WTC11 (cell line): ENCODE measurements around the gene PDLIM7. TPM values are rescaled to one million over a fixed set of nuclear protein-coding genes. Genes with fewer than 3 reads are reported as not detected.

Experiments used
- ATAC-seq: fragments of 200-7000 bp; cut with Tn5 transposase; 2 replicates; pipeline ENCODE4 v1.10.0; 2021; ENCODE audit warnings: mild to moderate bottlenecking, moderate library complexity
- CTCF ChIA-PET: fragments of 300-600 bp; sonication (Branson Sonifier 250); formaldehyde crosslinking; loops from one replicate; lab custom pipeline; 2021; ENCODE audit warnings: antibody characterized with exemption; lab: Charles Lee
- POLR2A ChIA-PET: fragments of 350-600 bp; sonication (Branson Sonifier 250); formaldehyde crosslinking; loops from one replicate; lab custom pipeline; 2021; ENCODE audit warnings: antibody characterized with exemption; lab: Charles Lee
- DNase-seq: peaks from one replicate; pipeline ENCODE4 v3.0.0; 2021; ENCODE audit warnings: low spot score
- H3K27ac Mint-ChIP-seq: 2 replicates; pipeline ENCODE4 v1.8.0; 2021; ENCODE audit warnings: mixed read lengths
- H3K27me3 Mint-ChIP-seq: 2 replicates; pipeline ENCODE4 v1.8.0; 2021; ENCODE audit warnings: low read depth, mild to moderate bottlenecking, moderate library complexity, mixed read lengths
- H3K36me3 Mint-ChIP-seq: 2 replicates; pipeline ENCODE4 v1.8.0; 2021; ENCODE audit warnings: mixed read lengths
- H3K4me1 Mint-ChIP-seq: 2 replicates; pipeline ENCODE4 v1.8.0; 2022; ENCODE audit warnings: mixed read lengths
- H3K4me3 Mint-ChIP-seq: 2 replicates; pipeline ENCODE4 v1.8.0; 2021; ENCODE audit warnings: mild to moderate bottlenecking, moderate library complexity, mixed read lengths
- H3K9me3 Mint-ChIP-seq: 2 replicates; pipeline ENCODE4 v1.8.0; 2021; ENCODE audit warnings: mixed read lengths
- CDX4 ChIP-seq: fragments of 250-450 bp; sonication (Bioruptor Pico); IDR thresholded peaks from 2 replicates; pipeline ENCODE4 v1.9.0; 2021; ENCODE audit warnings: moderate library complexity, mild to moderate bottlenecking, inconsistent platforms, borderline replicate concordance
- CTCF ChIP-seq: fragments of 200-600 bp; IDR thresholded peaks from 2 replicates; pipeline ENCODE4 v1.8.0; 2022; ENCODE audit warnings: antibody characterized with exemption
- EMX1 ChIP-seq: fragments of 250-450 bp; sonication (Bioruptor Pico); IDR thresholded peaks from 2 replicates; pipeline ENCODE4 v1.8.0; 2021; ENCODE audit warnings: mild to moderate bottlenecking
- HMGA2 ChIP-seq: fragments of 250-450 bp; sonication (Bioruptor Pico); IDR thresholded peaks from 2 replicates; pipeline ENCODE4 v1.4.0; 2021; ENCODE audit warnings: mild to moderate bottlenecking, moderate library complexity
- IRF1 ChIP-seq: sonication (generic); formaldehyde crosslinking; IDR thresholded peaks from 2 replicates; pipeline ENCODE4 v1.8.0; 2023; ENCODE audit warnings: missing genetic modification reagents
- MAX ChIP-seq: sonication (generic); formaldehyde crosslinking; IDR thresholded peaks from 2 replicates; pipeline ENCODE4 v1.8.0; 2022; ENCODE audit warnings: mild to moderate bottlenecking, missing genetic modification reagents
- PREB ChIP-seq: sonication (generic); formaldehyde crosslinking; IDR thresholded peaks from 2 replicates; pipeline ENCODE4 v1.8.1; 2022; ENCODE audit warnings: mild to moderate bottlenecking, missing genetic modification reagents, moderate library complexity, borderline replicate concordance
- RORB ChIP-seq: fragments of 250-450 bp; sonication (Bioruptor Pico); IDR thresholded peaks from 2 replicates; pipeline ENCODE4 v1.9.0; 2021; ENCODE audit warnings: mild to moderate bottlenecking
- SP1 ChIP-seq: sonication (generic); formaldehyde crosslinking; conservative IDR thresholded peaks from 2 replicates; pipeline ENCODE4 v1.8.1; 2022; ENCODE audit warnings: missing genetic modification reagents
- ZBTB21 ChIP-seq: sonication (generic); formaldehyde crosslinking; IDR thresholded peaks from 2 replicates; pipeline ENCODE4 v1.8.1; 2023; ENCODE audit warnings: mild to moderate bottlenecking, missing genetic modification reagents, borderline replicate concordance
- ZNF138 ChIP-seq: sonication (generic); formaldehyde crosslinking; conservative IDR thresholded peaks from 2 replicates; pipeline ENCODE4 v1.8.1; 2022; ENCODE audit warnings: mild to moderate bottlenecking, moderate library complexity, missing genetic modification reagents
- total RNA-seq: library from RNA; stranded (reverse); gene quantifications from 3 replicates; pipeline ENCODE4 v1.2.3, GENCODE V29; 2021
- TF ChIP-seq, protein P1 (sequence below): sonication (generic); formaldehyde crosslinking; IDR thresholded peaks from 2 replicates; pipeline ENCODE4 v1.8.0; 2022; ENCODE audit warnings: missing genetic modification reagents
- TF ChIP-seq, protein P2 (sequence below): sonication (generic); formaldehyde crosslinking; conservative IDR thresholded peaks from 2 replicates; pipeline ENCODE4 v1.8.1; 2022; ENCODE audit warnings: mild to moderate bottlenecking, missing genetic modification reagents
- TF ChIP-seq, protein P3 (sequence below): fragments of 250-450 bp; sonication (Bioruptor Pico); IDR thresholded peaks from 2 replicates; pipeline ENCODE4 v1.9.0; 2021; ENCODE audit warnings: mild to moderate bottlenecking
- TF ChIP-seq, protein P4 (sequence below): sonication (generic); formaldehyde crosslinking; IDR thresholded peaks from 2 replicates; pipeline ENCODE4 v1.8.1; 2022; ENCODE audit warnings: low read depth, mild to moderate bottlenecking, moderate library complexity, missing genetic modification reagents, borderline replicate concordance
- TF ChIP-seq, protein P5 (sequence below): sonication (generic); formaldehyde crosslinking; IDR thresholded peaks from 2 replicates; pipeline ENCODE4 v1.8.1; 2023; ENCODE audit warnings: mild to moderate bottlenecking, moderate library complexity, missing genetic modification reagents
- TF ChIP-seq, protein P6 (sequence below): sonication (generic); formaldehyde crosslinking; IDR thresholded peaks from 2 replicates; pipeline ENCODE4 v1.8.1; 2023; ENCODE audit warnings: mild to moderate bottlenecking, missing genetic modification reagents, borderline replicate concordance

The PDLIM7 gene
- total RNA-seq, 1 experiment from 2014 or later: 142 TPM

DNA sequence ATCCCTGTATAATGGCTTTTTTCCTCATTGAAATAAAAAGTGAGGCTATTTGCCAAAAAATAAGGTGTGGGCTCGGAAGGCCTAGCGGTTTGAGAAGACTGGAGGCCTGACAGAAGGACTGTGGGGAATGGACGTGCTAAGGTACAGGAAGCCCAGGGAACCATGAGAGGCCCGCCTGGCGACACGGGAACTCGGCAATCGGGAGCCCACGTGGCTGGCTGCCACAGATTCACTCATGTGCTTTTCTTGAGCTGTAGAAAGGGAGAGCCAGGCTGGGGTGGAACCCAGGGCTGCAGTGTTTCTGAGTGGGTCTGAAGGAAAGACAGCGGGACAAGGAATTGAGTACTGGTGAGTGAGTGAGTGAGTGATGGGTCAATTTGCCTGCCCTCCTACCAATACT lies 31.2 kb upstream of the PDLIM7 start (continued):
- TF ChIP-seq CTCF: no peak
- TF ChIP-seq ZNF138 (CRISPR knock-in tag): no peak

DNA sequence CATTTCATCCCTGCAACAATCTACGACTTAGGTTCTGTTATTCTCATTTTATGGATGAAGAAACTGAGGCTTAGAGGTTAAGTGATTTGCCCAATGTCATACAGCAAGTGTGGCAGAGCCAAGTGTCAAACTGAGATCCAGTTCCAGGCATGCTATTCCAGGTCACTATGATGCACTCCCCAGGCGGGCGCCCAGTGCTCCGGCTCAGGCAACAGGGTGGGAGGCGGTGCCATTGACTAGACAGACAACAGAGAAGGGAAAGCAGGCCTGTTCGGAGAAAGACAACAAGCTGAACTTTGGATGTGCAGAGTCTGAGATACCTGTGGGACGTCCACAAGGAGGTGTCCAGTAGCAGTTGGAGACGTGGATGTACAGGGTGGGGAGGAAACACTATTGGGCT lies 30.2 kb upstream of the PDLIM7 start:
- H3K27ac Mint-ChIP-seq: no peak overlapping the region
- POLR2A ChIA-PET: interaction anchor here (1.2 kb wide), 1 partner anchor 30 kb away, joined by 3 read pairs; the partner anchor contains the start of gene PDLIM7

More for the DNA sequence above, 30.2 kb upstream of the PDLIM7 start:
- no peaks in the 10 kb centered on the region for H3K27me3 Mint-ChIP-seq
- H3K4me3 Mint-ChIP-seq: no peak overlapping the region
- TF ChIP-seq, protein P1, sequence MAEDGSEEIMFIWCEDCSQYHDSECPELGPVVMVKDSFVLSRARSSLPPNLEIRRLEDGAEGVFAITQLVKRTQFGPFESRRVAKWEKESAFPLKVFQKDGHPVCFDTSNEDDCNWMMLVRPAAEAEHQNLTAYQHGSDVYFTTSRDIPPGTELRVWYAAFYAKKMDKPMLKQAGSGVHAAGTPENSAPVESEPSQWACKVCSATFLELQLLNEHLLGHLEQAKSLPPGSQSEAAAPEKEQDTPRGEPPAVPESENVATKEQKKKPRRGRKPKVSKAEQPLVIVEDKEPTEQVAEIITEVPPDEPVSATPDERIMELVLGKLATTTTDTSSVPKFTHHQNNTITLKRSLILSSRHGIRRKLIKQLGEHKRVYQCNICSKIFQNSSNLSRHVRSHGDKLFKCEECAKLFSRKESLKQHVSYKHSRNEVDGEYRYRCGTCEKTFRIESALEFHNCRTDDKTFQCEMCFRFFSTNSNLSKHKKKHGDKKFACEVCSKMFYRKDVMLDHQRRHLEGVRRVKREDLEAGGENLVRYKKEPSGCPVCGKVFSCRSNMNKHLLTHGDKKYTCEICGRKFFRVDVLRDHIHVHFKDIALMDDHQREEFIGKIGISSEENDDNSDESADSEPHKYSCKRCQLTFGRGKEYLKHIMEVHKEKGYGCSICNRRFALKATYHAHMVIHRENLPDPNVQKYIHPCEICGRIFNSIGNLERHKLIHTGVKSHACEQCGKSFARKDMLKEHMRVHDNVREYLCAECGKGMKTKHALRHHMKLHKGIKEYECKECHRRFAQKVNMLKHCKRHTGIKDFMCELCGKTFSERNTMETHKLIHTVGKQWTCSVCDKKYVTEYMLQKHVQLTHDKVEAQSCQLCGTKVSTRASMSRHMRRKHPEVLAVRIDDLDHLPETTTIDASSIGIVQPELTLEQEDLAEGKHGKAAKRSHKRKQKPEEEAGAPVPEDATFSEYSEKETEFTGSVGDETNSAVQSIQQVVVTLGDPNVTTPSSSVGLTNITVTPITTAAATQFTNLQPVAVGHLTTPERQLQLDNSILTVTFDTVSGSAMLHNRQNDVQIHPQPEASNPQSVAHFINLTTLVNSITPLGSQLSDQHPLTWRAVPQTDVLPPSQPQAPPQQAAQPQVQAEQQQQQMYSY (CRISPR knock-in tag): no peak
- TF ChIP-seq EMX1 (no peak), PREB (CRISPR knock-in tag) (no peak), MAX (CRISPR knock-in tag) (no peak), SP1 (no peak), ZBTB21 (CRISPR knock-in tag) (no peak), IRF1 (CRISPR knock-in tag) (no peak), CDX4 (CRISPR knock-in tag) (no peak), RORB (CRISPR knock-in tag) (no peak), HMGA2 (CRISPR knock-in tag) (no peak)
- TF ChIP-seq, protein P2, sequence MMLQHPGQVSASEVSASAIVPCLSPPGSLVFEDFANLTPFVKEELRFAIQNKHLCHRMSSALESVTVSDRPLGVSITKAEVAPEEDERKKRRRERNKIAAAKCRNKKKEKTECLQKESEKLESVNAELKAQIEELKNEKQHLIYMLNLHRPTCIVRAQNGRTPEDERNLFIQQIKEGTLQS (CRISPR knock-in tag): no peak
- TF ChIP-seq, protein P3, sequence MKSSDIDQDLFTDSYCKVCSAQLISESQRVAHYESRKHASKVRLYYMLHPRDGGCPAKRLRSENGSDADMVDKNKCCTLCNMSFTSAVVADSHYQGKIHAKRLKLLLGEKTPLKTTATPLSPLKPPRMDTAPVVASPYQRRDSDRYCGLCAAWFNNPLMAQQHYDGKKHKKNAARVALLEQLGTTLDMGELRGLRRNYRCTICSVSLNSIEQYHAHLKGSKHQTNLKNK (CRISPR knock-in tag): no peak
- TF ChIP-seq, protein P4, sequence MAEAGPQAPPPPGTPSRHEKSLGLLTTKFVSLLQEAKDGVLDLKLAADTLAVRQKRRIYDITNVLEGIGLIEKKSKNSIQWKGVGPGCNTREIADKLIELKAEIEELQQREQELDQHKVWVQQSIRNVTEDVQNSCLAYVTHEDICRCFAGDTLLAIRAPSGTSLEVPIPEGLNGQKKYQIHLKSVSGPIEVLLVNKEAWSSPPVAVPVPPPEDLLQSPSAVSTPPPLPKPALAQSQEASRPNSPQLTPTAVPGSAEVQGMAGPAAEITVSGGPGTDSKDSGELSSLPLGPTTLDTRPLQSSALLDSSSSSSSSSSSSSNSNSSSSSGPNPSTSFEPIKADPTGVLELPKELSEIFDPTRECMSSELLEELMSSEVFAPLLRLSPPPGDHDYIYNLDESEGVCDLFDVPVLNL (CRISPR knock-in tag): no peak
- TF ChIP-seq, protein P5, sequence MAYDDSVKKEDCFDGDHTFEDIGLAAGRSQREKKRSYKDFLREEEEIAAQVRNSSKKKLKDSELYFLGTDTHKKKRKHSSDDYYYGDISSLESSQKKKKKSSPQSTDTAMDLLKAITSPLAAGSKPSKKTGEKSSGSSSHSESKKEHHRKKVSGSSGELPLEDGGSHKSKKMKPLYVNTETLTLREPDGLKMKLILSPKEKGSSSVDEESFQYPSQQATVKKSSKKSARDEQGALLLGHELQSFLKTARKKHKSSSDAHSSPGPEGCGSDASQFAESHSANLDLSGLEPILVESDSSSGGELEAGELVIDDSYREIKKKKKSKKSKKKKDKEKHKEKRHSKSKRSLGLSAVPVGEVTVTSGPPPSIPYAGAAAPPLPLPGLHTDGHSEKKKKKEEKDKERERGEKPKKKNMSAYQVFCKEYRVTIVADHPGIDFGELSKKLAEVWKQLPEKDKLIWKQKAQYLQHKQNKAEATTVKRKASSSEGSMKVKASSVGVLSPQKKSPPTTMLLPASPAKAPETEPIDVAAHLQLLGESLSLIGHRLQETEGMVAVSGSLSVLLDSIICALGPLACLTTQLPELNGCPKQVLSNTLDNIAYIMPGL (CRISPR knock-in tag): no peak
- TF ChIP-seq, protein P6, sequence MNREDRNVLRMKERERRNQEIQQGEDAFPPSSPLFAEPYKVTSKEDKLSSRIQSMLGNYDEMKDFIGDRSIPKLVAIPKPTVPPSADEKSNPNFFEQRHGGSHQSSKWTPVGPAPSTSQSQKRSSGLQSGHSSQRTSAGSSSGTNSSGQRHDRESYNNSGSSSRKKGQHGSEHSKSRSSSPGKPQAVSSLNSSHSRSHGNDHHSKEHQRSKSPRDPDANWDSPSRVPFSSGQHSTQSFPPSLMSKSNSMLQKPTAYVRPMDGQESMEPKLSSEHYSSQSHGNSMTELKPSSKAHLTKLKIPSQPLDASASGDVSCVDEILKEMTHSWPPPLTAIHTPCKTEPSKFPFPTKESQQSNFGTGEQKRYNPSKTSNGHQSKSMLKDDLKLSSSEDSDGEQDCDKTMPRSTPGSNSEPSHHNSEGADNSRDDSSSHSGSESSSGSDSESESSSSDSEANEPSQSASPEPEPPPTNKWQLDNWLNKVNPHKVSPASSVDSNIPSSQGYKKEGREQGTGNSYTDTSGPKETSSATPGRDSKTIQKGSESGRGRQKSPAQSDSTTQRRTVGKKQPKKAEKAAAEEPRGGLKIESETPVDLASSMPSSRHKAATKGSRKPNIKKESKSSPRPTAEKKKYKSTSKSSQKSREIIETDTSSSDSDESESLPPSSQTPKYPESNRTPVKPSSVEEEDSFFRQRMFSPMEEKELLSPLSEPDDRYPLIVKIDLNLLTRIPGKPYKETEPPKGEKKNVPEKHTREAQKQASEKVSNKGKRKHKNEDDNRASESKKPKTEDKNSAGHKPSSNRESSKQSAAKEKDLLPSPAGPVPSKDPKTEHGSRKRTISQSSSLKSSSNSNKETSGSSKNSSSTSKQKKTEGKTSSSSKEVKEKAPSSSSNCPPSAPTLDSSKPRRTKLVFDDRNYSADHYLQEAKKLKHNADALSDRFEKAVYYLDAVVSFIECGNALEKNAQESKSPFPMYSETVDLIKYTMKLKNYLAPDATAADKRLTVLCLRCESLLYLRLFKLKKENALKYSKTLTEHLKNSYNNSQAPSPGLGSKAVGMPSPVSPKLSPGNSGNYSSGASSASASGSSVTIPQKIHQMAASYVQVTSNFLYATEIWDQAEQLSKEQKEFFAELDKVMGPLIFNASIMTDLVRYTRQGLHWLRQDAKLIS (CRISPR knock-in tag): no peak
- no peaks in the 10 kb centered on the region for H3K9me3 Mint-ChIP-seq
- no peak for DNase-seq
- ATAC-seq: no peak
- H3K36me3 Mint-ChIP-seq: peaks cover 28% of the 10 kb centered on the region
- no peaks in the 10 kb centered on the region for H3K4me1 Mint-ChIP-seq
- CTCF ChIA-PET: interaction anchor here (1.6 kb wide), 1 partner anchor 27 kb away, joined by 4 read pairs; no protein-coding TSS in a partner anchor
